Measurements from ENCODE around the gene RBMS3.
"Not testable (repeated sequence)": the region's sequence is repeated elsewhere in the genome, so short reads cannot be mapped to it uniquely, and the experiment has no call there.

RBMS3 gene

DNA sequence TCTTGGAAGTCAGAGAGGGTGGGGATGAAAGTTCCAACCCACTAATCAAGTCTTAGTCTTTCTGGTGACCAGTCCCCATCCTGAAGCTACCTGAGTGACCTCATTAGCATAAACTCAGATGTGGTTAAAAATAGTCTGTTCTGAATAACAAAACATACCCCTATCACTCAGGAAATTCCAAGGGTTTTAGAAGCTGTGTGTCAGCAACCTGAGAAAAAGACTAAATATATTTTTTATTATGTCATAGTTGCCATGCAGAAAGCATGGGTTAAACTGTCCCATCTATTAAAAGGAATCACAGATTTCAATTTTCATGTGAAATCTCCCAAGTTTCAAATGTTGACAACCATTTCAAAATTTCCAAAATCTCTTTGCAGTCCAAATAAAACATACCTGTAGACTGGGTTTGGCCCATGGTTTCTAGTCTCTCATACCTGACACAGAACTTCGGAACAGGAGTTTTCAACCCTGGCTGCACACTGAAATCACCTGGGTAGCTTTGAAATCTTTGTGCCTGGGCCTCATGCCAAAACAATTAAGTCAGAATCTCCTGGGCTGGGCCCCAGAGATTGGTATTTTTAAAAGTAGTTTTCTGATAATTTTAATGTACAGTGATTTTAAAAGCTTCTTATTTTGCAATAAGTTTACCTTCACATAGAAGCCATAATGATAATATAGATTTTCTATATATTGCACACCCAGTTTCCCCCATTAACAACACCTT, 476.3 kb downstream of the RBMS3 start:
- no peak for DNase-seq

DNA sequence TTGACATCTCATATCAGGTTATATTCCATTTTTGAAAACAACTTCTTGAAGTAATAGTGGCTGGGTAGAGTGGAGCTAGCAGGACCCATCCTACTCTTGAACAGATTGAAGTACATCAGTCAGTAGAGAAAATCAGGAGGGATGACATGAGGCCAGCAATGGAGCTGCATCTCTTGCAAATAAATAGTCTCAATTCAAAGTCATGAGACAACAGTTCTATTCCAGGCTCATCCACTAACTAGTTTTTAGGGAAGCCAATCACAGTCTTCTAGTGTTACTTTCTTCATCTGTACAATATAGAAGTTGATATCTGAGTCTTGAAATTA, 477.2 kb downstream of the RBMS3 start:
- DNase-seq: no peak

DNA sequence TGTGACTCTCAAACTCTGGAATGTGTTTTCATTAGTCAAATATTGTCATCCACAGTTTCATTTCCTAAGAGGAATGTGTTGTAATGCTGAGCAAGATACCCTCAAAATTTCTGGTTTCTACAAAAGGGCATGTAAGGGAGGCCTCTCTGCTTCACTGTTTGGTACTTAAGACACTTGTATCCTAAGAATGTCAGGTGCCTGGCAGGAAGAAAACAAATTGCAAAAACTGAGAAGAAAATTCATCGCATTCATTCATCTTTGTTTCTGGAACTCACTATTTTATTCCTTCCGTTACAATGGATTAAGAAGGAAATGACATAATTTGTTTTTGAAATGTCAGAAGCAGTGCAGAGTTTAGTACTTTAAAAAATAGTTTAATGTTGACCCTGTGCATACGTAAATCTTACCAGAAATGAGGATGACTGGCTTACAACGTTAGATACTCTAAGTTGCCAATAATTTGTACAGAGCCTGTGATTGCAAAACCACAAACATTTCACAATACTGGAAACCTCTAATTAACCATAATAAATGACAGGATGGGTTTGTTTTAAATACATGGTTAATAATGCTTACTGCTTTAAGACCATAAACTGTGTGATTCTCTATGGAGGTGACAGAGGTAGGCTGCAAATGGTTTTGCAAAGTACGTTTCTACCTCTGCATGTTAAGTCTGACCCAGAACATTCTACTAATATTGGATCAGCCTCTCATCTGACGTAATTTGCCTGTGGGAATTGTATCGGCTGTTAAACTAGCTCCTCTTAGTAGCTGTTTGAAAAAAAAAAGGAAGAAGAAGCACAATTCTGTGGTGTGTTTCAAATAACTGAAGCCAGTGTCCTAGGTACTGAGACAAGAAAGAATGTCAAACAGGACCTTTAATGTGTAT, 477.8 kb downstream of the RBMS3 start:
- DNase-seq: peak in 1 of 2 donors; percentile 33

DNA sequence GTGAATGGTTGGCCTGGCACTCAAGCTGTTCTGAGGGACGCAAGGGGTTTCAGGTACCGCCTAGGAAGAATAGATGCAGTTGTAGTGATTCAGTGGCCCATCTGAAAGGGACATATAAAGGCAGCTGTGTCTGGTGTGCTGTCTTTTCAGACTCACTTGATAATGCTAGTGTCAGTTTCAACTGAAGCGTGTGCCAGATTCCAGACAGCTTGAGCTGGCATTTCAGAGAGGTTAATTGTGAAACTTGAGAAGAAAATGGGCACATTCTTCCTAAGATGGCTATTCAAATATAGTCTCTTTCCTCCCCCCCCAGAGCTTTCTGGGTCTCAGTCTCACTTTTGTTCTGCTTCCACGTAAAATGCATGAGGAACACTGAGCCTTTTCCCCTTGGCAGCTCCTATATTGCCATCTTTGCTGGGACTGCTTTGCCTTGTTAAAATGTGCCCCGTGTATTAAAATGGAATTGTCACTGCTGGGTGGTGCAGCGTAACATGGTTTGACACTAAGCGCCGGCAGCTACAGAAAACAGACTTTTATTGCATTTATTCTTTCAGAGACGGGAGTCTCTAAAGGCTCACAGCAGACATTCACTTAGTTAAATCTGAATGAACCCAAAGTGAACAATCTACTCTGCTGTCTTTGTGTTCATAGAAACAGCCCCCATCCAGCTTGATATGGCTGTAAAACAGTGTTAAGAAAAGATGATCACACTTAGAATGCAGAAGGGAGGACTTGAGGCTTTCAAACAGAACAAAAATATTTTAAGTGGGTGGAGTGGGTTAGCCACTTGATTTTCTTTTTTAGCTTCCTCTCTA, 478.7 kb downstream of the RBMS3 start:
- no peak for DNase-seq

DNA sequence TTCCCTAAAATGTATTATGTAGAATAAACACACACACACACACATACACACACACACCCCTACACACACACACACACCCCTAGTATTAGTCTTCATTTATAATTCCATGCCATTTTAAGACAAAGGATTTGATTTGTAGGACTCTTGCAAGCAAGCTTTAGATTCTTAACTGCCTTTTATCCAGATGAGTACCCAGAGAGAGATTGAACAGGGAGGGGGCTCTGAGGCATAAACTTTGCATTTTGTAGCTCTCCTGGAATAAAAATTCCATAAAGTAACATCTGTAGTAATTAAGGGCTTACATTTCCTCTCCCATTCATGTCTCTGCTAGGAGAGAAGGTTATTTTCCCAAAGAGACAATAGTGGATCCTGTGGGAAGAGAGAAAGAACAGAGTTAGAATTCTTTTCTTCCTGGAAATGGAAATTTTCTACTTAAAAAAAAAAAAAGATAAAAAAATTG, 479.4 kb downstream of the RBMS3 start:
- no peak for DNase-seq

DNA sequence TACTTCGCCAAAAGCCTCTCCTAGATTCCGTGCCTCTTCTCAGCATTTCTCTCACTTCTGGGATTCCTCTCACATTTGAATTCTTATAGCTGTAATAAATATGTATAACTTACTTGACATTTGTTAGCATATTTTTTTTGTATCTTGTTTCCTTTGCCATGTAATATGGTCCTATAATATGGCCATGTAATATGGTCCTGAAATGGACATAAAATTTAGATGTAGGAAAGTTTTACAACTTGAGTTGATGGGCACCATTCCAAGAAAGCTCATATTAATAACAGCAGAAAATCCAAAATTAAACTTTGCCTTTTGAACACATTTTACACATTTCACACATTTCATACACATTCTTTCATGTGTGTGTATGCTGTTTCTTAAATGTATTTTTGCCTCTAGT, 480.6 kb downstream of the RBMS3 start:
- no peak for DNase-seq

DNA sequence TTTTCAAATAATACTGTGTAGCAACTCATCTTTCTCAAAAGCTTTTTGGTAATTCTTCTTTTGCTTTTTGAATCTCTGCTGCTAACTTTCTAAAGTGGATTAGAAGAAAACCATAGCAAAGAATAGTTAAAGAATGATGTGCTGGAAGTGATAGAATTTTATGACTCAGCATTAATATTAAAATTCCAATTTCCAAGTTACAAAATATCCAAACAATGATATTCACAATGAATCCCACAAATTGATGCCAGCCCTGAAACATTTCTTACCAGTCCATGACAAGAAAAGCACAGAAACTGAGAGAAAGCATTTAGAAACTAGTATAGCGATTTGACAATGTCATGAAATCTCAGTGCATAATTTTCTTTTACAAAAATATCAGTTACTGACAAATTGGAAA, 482.2 kb downstream of the RBMS3 start:
- no peak for DNase-seq

DNA sequence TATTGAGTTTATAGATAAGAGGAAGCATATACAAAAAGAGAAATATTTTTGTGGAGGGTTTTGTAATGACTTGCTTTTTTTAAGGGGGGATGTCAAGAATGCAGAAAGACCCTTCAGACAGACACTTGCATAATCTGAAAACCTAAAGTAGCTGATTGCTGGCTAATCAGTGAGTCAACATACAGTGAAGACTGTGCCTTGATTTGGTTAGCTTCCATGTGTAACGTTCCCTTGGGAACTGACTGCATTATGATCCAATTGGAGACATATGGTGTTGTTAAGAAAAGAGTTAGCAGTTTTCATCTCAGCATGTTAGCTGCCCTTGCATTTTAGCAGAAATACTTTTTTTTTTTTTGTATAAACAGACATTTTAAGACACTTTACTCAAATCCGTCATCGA, 483.2 kb downstream of the RBMS3 start:
- DNase-seq: peak in 1 of 2 donors; percentile 7

DNA sequence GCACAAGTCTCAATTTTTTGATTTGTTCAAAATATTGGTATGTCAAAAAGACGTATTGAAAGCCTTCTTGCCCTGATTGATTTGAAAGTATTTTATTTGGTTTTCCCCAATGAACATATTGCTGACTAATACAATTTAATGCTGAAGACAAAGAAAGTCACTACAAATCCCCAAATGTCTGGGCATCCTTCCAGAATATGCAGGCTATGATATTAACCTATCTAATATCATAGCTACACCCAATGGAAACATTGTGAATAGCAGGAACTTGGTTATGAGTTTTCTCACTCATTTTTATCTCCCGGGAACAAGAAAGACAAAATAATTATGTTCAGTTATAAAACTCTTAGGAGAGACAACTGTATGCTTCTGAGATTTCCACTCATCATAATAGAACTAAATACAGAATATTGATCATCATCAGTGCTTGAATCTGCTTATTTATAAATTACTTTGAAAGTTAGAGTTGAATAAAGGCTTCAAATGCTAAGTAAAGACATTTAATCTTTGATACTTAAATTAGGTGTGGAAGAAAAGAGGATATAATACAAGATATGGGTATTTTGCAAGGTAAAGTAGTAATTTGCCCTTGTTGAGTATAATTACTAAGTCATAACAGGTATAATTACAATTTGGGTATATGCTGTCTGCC, 483.9 kb downstream of the RBMS3 start:
- no peak for DNase-seq

DNA sequence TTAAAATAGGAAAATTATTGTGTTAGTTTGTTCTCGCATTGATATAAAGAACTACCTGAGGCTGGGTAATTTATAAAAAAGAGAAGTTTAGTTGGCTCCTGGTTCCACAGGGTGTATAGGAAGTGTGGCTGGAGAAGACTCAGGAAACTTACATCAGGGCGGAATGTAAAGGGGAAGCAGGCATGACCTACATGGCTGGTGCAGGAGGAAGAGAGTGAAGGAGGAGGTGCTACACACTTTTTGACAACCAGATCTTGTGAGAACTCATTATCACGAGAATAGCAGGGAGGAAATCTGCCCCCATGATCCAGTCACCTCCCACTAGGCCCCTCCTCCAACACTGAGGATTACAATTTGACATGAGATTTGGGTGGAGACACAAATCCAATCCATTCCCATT, 490.7 kb downstream of the RBMS3 start:
- DNase-seq: peak in 1 of 2 donors; percentile 6

DNA sequence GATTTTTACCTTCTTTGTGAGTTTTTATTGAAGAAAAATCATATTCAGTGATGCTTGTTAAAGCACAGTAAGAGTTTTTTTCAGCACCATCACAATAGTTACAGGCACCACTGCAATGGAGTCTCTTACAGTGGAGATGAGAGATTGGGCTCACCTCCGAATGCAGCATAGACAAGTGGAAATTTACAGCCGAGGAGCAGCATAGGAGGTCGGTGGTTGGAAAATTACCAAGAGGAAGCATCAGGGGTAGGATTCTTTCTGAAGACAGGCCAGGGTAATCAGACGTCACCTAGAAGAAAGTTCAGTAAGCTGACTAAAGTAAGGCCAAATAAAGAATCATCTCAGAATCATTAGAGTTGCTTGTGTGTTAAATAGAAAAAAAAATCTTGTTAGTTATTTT, 491.6 kb downstream of the RBMS3 start:
- DNase-seq: no peak

DNA sequence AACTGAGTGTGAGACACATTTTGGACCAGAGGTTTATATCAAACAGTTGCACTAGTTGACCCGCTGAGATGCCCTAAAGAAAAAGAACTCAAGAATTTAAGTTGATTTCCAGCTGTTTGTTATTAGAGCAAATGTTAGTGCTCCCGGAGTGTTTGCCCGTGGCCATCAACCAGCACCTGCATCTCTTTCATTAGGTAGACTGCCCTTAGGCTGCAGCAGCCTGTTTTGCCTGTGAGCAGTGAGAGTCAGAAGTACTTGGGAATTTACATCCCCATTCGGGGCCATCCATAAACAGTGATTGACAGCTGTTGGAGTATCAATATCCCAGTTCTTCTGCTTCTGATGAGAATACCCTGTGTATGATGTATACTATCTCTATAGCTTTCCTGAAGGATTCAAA, 492.6 kb downstream of the RBMS3 start:
- no peak for DNase-seq

DNA sequence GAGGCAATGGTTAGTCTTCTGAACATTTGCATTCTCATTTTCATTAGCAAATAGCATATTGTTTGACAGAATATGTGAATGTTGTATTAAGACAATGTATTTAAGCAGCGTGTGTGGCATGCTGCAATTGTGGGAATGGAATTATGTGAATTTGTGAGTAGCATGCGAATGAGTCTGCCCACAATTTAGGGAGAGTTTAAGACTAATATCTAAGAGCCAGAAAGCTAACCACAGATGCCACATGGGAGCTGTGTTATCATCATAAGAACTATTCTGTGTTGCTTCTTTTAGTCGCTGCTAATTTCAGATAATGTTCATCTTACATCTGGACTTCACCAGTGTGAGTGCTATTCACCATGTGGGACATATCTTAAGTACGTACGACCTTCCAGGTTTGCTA, 494.5 kb downstream of the RBMS3 start:
- DNase-seq: no peak

DNA sequence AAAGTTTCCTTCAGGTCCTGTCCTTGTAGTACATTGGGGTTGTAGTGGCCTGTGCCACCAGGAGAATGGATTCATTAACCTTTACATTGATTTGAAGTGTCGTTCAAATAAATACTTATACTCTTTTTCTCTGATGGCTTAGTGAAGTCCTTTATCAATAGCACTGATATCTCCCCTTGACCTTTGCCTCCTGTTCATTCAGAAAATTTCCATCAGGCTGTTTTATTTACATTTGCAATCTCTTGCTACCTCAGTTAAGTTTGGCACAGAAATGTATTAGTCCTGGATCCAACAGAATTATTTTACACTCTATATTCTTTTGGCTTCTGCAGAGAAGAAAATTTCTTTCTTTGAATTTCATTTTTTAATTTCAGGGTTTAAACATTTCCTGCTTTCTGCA, 497.0 kb downstream of the RBMS3 start:
- no peak for DNase-seq

DNA sequence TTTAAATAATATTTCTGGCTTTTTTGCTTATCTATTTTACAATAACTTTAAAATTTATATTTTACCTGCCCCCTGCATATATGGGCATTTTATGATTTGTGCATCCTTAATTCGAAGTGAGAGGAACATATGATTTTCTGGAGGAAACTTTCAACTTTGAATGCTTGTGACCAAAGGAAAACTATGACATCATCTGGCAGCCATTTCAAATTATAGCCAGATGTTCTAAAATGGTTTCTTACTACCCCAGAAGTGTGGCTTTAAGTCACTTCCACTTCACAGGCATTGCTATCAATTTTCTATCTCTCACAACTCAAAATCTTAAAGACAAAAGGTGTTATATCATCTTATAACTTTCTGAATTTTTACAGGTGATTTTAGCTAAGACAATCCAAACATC, 508.8 kb downstream of the RBMS3 start:
- no peak for DNase-seq

DNA sequence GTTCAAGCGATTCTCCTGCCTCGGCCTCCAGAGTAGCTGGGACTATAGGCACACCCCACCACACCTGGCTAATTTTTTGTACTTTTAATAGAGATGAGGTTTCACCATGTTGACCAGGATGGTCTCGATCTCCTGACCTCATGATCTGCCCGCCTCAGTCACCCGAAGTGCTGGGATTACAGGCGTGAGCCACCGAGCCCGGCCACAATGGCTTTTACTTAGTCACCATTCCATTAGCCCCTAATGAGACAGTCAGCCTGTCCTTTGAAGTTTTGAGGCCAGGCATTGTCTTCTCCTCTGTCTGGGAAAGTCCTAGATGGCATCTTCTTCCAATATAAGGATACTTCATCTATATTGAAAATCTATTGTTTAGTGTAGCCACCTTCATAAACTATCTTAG, 515.9 kb downstream of the RBMS3 start:
- no peak for DNase-seq

DNA sequence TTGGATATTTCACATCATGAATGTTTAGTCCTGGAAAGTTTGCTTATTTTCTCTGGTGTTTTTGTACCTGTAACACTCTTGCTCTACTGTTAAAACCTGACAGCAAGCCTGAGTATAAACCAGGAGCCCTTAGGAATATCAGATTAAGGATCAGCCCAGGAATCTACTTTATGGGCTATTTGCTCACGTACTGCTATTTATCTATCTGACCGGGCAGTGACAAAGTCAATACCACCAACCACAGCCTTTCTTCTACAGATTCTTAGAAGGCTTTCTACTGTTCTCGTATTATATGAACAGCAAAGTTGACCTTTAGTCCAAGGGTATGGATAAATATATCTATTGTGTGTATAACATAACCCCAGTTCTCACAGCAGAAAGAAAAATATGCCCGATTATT, 521.2 kb downstream of the RBMS3 start:
- no peak for DNase-seq

DNA sequence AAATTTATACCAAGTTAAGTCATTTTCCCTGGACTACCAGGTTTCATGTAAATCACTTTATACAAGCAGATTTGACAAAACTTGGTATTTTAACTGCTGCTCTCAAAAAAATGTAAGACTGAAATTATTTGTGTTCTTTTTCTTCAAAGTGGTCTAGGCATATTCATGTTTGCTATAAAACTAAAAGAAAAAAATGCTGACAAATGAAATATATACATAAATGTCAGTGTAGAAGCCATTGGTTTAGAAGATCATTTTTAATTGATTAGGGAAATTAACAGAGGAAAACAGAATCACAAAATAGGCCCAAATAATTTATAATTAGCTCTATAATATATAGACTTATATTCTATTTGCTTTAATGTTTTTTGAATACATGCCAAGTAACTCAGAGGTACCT, 523.2 kb downstream of the RBMS3 start:
- no peak for DNase-seq

DNA sequence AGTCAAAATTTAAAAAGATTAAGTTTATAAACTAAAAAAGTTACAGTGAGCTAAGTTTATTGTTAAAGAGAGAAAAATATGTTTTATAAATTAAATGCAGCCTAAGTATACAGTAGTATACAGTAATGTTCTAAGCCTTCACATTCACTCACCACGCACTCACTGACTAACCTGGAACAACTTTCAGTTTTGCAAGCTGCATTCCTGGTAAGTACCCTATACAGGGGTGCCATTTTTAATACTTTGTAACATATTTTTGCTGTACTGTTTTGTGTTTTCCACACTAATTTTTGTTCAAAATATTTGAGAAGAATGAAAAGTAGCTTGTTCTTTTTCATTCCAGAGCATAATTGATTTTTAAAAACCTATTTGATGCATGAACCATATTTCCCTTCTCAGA, 524.9 kb downstream of the RBMS3 start:
- DNase-seq: no peak

DNA sequence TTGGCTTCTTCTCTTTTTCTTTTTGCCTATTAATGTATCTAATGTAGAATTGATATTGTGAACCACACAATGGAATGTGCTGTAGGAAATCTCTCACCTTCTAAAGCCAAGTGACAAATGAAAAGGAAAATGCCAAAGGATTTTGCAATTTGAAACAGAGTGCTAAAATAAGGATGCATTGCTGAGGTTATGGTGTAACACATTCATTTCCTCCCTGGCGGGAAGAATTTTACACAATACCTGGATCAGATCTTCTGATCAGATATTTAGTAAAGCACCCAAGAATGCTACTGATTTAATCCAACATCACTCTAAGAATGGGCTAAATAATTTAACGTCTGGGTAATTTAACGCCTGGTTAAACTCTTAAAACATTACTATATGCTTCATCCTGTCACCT, 527.5 kb downstream of the RBMS3 start:
- not testable (repeated sequence) for DNase-seq

DNA sequence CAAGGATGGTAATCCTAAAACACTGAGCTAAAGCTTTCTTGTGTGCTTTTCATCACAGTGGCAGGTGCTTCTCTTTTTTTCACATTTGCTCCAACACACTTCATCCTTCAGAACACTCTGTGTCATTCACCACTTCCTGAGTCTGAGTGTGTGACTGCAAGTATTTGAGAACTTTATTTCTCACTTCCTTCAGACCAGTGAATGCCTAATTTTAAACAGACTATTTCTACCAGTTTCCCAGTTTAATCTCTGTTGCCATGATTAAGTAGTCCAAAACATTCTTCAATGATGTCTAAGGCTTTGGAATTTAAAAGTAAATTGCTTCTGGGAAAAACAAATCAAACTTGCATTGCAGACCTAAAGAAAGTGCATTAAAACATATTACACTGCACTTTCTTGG, 541.2 kb downstream of the RBMS3 start:
- DNase-seq: no peak

DNA sequence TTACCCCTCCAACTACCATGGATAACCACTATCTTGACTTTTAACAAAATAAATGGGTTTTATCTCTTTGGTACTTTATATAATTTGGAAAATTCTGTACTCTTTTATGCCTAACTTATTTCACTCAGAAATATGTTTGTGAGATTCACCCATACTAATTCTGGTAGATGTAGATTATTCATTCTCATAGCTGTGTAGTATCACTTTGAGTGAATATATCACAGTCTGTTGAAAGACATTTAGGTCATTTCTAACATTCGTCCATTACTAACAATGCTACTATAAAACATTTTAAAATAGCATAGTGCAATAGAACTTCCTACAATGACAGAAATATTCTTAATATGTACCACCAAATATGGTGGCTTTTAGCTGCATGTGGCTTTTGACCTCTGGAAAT, 542.4 kb downstream of the RBMS3 start:
- DNase-seq: no peak

DNA sequence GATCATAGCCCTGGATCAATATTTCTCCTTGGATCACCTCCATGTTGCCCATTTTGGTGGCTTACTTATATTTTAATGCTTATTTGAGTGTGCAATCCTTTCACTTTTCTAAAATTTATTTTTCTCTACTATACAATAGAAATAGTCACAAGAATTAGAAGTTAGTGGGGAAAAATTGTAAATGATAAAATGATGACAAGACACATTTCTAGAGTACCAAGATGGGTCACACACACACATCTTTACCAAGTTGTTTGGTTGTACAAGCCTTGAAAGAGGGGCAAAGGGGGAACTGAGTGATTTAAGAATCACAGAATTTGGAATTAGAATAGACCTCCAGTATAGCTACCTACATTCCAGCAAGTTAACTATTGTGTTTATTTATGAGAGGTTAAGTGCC, 545.8 kb downstream of the RBMS3 start:
- no peak for DNase-seq
